Duodenal mucosa (tissue), 2 donors: ENCODE results near the gene KCTD14.
"Not testable (repeated sequence)": the region's sequence is repeated elsewhere in the genome, so short reads cannot be mapped to it uniquely, and the experiment has no call there.

Experiments used
- H3K27ac ChIP-seq: one replicate; pipeline ENCODE4 v1.7.0; 2013; ENCODE audit warnings: low read depth, low read length
- H3K27me3 ChIP-seq, 2 donors: one replicate each; pipeline ENCODE4 v1.7.0; 2013; ENCODE audit warnings: low read length in 2 of 2, control low read depth in 1 of 2; ENCODE audit not compliant: insufficient read depth in 2 of 2, control insufficient read depth in 1 of 2
- H3K36me3 ChIP-seq, 2 donors: one replicate each; pipeline ENCODE4 v1.7.0; 2013; ENCODE audit warnings: low read length in 2 of 2, control low read depth in 1 of 2; ENCODE audit not compliant: insufficient read depth in 2 of 2, control insufficient read depth in 1 of 2
- H3K4me1 ChIP-seq, 2 donors: one replicate each; pipeline ENCODE4 v1.7.0; 2013; ENCODE audit warnings: low read length in 2 of 2, control low read depth in 1 of 2; ENCODE audit not compliant: insufficient read depth in 2 of 2, control insufficient read depth in 1 of 2
- H3K4me3 ChIP-seq, 2 donors: one replicate each; pipeline ENCODE4 v1.7.0; 2013; ENCODE audit warnings: low read length in 2 of 2, low read depth in 1 of 2
- H3K9ac ChIP-seq, 2 donors: one replicate each; pipeline ENCODE4 v1.7.0; 2013; ENCODE audit warnings: low read length in 2 of 2, low read depth in 1 of 2
- H3K9me3 ChIP-seq, 2 donors: one replicate each; pipeline ENCODE4 v1.7.0; 2013; ENCODE audit warnings: low read length in 2 of 2, control low read depth in 1 of 2; ENCODE audit not compliant: control insufficient read depth in 1 of 2

The KCTD14 gene

GRCh38 chr11:78010304-78010703 is 12.8 kb downstream of the KCTD14 start:
- no peaks in the 10 kb centered on the region for H3K36me3 ChIP-seq
- H3K9me3 ChIP-seq = no peaks in the 10 kb centered on the region
- no peak overlapping the region for H3K9ac ChIP-seq
- H3K4me3 ChIP-seq = no peak overlapping the region
- H3K4me1 ChIP-seq = no peaks in the 10 kb centered on the region
- no peak overlapping the region for H3K27ac ChIP-seq
- no peaks in the 10 kb centered on the region for H3K27me3 ChIP-seq

GRCh38 chr11:78009062-78009461 is 14.0 kb downstream of the KCTD14 start:
- no peak overlapping the region for H3K9ac ChIP-seq
- no peaks in the 10 kb centered on the region for H3K36me3 ChIP-seq
- no peak overlapping the region for H3K4me3 ChIP-seq
- H3K27me3 ChIP-seq = no peaks in the 10 kb centered on the region
- H3K9me3 ChIP-seq = no peaks in the 10 kb centered on the region
- no peaks in the 10 kb centered on the region for H3K4me1 ChIP-seq
- H3K27ac ChIP-seq = no peak overlapping the region

GRCh38 chr11:78000193-78000592 is 22.9 kb downstream of the KCTD14 start:
- Histone ChIP-seq H3K9ac (no peak overlapping the region), H3K9me3 (no peaks in the 10 kb centered on the region), H3K4me3 (no peak overlapping the region), H3K27me3 (no peaks in the 10 kb centered on the region), H3K27ac (no peak overlapping the region), H3K4me1 (peaks cover 3% of the 10 kb centered on the region in 2 donors), H3K36me3 (no peaks in the 10 kb centered on the region)

DNA sequence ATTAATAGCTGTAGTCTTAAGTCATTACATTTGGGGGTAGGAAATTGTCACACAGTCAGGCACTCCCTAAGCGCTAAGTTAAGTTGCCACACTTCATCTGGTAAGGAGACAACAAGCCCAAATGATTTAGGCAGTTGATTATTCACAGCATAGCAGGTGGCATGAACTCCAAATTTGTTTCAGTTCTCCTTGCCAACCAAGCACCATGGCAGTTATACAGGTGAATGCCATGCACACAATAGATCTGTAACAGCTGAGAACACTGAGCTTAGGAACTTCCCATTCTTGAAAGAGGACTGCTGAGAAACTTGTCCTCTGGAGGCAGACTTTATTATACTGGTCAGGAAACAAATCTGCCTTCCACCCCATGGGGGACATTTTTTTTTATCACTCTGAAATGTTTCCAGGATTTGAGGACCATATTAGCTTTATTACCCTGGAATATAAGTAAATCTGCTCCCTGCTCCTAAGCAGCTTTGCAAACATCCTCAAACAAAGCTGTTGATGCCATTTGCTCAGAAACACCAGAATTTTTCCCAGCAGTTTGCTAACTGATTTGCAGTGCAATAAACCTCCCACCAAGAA is 23.5 kb downstream of the KCTD14 start:
- no peak overlapping the region for H3K9ac ChIP-seq
- H3K4me1 ChIP-seq = peaks cover 5 to 7% of the 10 kb centered on the region in 2 donors
- no peak overlapping the region for H3K4me3 ChIP-seq
- H3K9me3 ChIP-seq = no peaks in the 10 kb centered on the region
- no peaks in the 10 kb centered on the region for H3K27me3 ChIP-seq
- no peaks in the 10 kb centered on the region for H3K36me3 ChIP-seq
- no peak overlapping the region for H3K27ac ChIP-seq

DNA sequence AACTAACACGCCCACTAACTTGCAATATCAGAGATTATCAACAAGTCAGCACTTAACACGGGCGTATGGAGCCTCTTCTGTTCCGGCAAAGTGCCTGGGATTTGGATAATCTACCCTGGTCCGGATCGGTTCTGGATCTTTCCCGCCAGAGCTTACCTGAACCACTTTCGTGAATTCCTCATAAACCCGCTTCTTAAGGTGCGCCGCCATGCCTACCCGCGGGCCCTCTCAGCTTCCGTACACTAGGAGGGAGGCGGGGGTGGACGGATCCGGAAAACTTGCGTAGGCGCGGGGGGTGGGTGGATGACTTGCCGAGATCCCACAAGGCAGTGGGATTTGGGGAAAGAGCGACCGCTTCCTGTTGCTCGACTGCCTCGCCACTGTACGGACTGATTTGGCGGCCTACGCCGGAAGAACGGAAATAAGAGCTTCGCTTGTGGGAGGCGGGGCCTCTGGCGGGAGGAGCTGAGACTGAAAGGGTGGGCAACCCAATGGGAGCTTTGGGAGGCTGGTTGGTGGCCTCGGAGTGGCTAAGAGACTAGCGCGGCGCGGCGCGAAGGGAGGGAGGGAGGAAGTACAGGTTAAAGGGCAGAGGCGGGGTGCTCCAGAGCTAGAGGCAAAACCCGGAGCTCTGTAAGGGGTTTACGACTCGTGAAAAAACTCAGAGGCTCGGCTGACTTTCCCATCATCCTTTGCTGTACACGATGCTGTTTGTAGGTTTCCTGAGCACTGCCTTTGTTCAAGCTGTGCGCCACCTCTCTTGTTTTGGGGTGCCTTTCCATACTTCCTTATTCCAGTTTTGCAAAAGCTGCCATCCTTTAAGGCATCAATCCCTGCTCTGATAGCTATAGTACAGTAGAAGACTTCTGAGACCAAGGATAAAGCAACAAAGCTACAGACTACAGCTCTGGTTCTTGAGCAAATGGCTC is 28.4 kb downstream of the KCTD14 start, which contains the start of gene INTS4:
Gene INTS4 (minus strand): TSS at position 235 of the 929 bp plus-strand sequence. CDS start 25 bp downstream, at position 210.
- Histone ChIP-seq H3K4me1 (peaks cover 15 to 16% of the 10 kb centered on the region in 2 donors), H3K36me3 (peaks cover 4 to 10% of the 10 kb centered on the region in 2 donors), H3K27ac (peak within 1 kb of the TSS; percentile 81), H3K27me3 (no peaks in the 10 kb centered on the region), H3K9ac (peak within 1 kb of the TSS; percentile 70 to 87), H3K9me3 (no peaks in the 10 kb centered on the region), H3K4me3 (peak within 1 kb of the TSS; percentile 87 to 88)

DNA sequence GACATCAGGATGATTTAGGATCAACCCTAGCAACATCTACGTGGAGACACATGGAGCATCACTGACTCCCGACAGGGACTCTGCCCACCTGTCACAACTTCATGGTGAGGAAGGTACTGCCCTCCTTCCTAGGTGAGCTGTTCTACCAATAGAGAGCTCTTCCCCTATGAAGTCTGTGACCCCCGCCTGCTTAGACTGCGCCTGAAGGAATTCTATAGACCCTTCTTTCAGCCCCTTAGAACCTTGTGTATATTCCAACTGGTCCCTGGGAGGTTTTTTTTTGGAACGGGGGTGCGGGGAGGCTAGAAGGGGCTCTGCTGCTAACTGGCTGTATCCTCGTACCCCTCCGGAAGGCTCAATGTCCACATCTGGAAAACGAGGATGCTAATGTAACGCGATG is 29.2 kb downstream of the KCTD14 start:
- H3K27me3 ChIP-seq = no peaks in the 10 kb centered on the region
- peaks cover 15 to 16% of the 10 kb centered on the region in 2 donors for H3K4me1 ChIP-seq
- H3K4me3 ChIP-seq = peak overlapping the region; percentile 87 to 88
- no peak overlapping the region for H3K27ac ChIP-seq
- H3K36me3 ChIP-seq = peaks cover 4 to 17% of the 10 kb centered on the region in 2 donors
- H3K9ac ChIP-seq = peak overlapping the region; percentile 70 to 87
- no peaks in the 10 kb centered on the region for H3K9me3 ChIP-seq

DNA sequence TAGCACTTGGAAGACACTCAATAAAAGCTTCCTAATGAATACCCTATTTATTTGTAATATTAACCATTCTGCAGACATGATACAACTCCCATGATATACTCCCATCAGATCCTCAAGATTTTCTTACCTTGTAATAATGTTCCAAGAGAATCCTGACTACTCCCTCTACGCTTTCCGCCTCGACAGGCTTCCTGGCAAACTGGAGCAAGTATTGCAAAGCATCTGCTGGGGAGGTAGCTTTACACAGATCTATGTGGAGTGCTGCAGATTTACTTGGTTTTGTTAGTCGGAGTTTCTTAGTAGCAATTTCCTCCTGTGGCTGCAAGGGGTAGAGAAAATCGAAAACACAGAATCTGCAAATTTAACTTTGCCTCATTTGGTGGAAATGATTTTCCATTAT is 32.1 kb downstream of the KCTD14 start:
- peaks cover 8 to 24% of the 10 kb centered on the region in 2 donors for H3K36me3 ChIP-seq
- H3K9me3 ChIP-seq = no peaks in the 10 kb centered on the region
- H3K4me3 ChIP-seq = no peak overlapping the region
- no peak overlapping the region for H3K27ac ChIP-seq
- no peaks in the 10 kb centered on the region for H3K27me3 ChIP-seq
- peaks cover 15 to 16% of the 10 kb centered on the region in 2 donors for H3K4me1 ChIP-seq
- no peak overlapping the region for H3K9ac ChIP-seq

DNA sequence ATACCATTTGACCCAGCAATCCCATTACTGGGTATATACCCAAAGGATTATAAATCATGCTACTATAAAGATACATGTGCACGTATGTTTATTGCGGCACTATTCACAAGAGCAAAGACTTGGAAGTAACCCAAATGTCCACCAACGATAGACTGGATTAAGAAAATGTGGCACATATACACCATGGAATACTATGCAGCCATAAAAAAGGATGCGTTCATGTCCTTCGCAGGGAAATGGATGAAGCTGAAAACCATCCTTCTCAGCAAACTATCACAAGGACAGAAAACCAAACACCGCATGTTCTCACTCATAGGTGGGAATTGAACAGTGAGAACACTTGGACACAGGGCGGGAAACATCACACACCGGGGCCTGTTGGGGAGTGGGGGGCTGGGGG is 36.6 kb downstream of the KCTD14 start:
- peaks cover 14 to 35% of the 10 kb centered on the region in 2 donors for H3K36me3 ChIP-seq
- not testable (repeated sequence) for H3K27me3 ChIP-seq, H3K4me1 ChIP-seq, H3K9me3 ChIP-seq, H3K4me3 ChIP-seq, H3K27ac ChIP-seq, H3K9ac ChIP-seq

DNA sequence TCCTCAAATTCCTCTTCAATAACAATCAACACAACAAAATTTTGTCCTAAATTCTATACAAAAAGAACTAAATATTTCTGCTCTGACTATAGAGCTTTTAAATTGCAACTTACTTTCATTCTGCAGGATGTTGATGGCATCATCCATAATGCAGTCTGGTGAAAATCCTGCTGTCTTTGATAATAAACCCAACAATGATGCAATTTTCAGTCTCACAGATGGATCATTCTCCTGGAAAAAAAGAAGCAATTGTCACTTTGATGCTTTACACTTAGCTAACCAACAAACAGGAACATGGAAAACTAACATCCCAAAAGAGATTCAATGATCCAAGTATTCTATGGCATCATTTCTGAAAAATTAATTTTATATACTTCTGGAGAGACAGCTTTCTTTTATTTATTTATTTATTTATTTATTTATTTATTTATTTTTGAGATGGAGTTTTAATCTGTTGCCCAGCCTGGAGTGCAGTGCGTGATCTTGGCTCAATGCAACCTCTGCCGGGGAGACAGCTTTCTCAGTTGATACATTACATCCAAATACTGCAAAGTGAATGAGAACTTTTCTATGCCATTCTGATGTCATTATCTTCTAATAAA is 41.6 kb downstream of the KCTD14 start:
- Histone ChIP-seq H3K4me1 (no peaks in the 10 kb centered on the region), H3K27me3 (no peaks in the 10 kb centered on the region), H3K36me3 (peaks cover 11 to 32% of the 10 kb centered on the region in 2 donors), H3K9me3 (no peaks in the 10 kb centered on the region), H3K9ac (no peak overlapping the region), H3K27ac (no peak overlapping the region), H3K4me3 (no peak overlapping the region)

DNA sequence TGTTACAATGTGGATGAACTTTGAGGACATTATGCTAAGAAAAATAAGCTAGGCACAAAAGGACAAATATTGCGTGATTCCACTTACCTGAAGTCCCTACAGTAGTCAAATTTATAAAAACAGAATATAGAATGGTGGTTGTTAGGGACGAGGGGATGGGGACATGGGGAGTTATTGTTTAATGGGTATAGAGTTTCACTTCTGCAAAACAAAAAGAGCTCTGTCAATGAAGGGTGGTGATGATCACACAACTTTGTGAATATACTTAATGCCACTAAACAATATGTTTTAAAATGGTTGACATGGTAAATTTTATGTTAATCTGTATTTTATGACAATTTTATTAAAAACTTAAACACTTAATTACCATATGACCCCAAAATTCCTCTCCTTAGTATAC is 54.7 kb downstream of the KCTD14 start:
- Histone ChIP-seq H3K27me3 (no peaks in the 10 kb centered on the region), H3K9ac (no peak overlapping the region), H3K4me3 (no peak overlapping the region), H3K27ac (no peak overlapping the region), H3K4me1 (no peaks in the 10 kb centered on the region), H3K9me3 (no peaks in the 10 kb centered on the region), H3K36me3 (peaks cover 0 to 22% of the 10 kb centered on the region in 2 donors)
